Measurements from ENCODE around the gene NHSL2.

GRCh38 chrX:72100824-72101351, 190.2 kb downstream of the NHSL2 start:
- TF ChIP-seq POLR2AphosphoS5 (IDR thresholded peaks at IDR 0.05), result no peak
- no peak for TF ChIP-seq CTCF (IDR thresholded peaks at IDR 0.05)
- no peak for TF ChIP-seq POLR2A (IDR thresholded peaks at IDR 0.05)
